Measurements from ENCODE around the gene CHST9. TPM values are rescaled to one million over a fixed set of nuclear protein-coding genes. Genes with fewer than 3 reads are reported as not detected.

CHST9 gene
- total and polyA plus RNA-seq, 2 of the 13 experiments (the other 11 are each of a cell fraction or from before 2014, with no cell fraction given), result 3.2 to 9.6 TPM

DNA sequence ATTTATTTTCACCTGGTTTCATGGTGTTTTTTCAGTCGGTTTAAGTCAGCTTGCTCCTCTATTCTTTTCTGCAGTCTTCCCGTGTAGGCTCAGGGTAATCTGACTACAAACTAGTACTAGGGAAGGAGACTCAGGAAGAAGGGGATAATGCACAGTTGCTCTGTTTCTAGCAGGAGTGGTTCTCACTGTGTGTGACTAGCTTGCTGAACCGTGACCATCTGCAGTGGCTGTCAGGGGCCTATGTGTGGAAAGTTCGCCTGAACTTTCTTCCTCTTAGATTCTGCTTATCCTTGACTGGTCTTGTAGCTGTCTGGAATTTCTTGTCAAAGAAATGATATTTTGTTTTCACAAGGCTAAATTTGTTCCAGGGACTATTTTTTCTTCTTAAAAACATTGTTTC lies 273.3 kb downstream of the CHST9 start:
- no peak overlapping the region for H3K4me2 ChIP-seq (ENCODE audit: low read depth, low read length)
- H4K20me1 ChIP-seq (ENCODE audit: insufficient read depth, low read length), result no peaks in the 10 kb centered on the region
- ChIA-PET CTCF (ENCODE audit: low intra/inter-chr PET ratio, low total read pairs) (no interaction called here), POLR2A (no interaction called here)
- no peak overlapping the region for H2AFZ ChIP-seq (ENCODE audit: low read length)
- intact Hi-C loops (cut with micrococcal nuclease; ENCODE audit: unreplicated experiment) (loop anchor here (10.0 kb wide), 1 partner anchor 63 kb away; no protein-coding TSS in a partner anchor), in situ Hi-C loops (cut with HindIII; ENCODE audit: extremely low pct_ligation_motif_present, low pct_unique_long_range_greater_than_20kb) (no loop called here)
- no peaks in the 10 kb centered on the region for H3K27me3 ChIP-seq (ENCODE audit: control insufficient read depth in 1 of 2, insufficient read depth in 2 of 2, low read length in 2 of 2)
- no peak for ATAC-seq
- H3K9me3 ChIP-seq (ENCODE audit: low read length), result no peaks in the 10 kb centered on the region
- H3K4me3 ChIP-seq (replicated peaks in 1 of 3; ENCODE audit: insufficient read depth in 1 of 3, low read depth in 2 of 3, low read length in 3 of 3), result no peak overlapping the region
- no TSS peak for BruUV-seq (replicated peaks)
- H3K4me1 ChIP-seq (ENCODE audit: insufficient read depth, low read length), result no peaks in the 10 kb centered on the region; the same call in 1 of the 2 replicates
- WGBS (ENCODE audit: low lambda C conversion rate), result 58% methylated on average over 4 of the region's 4 CpGs
- no peak overlapping the region for H3K27ac ChIP-seq (ENCODE audit: extremely low read length, insufficient read depth, low read length)
- no peak for FAIRE-seq
- DNase-seq (ENCODE audit: low spot score), result no peak
- no peaks in the 10 kb centered on the region for H3K79me2 ChIP-seq (ENCODE audit: insufficient read depth, low read length)
- no peak overlapping the region for H3K9ac ChIP-seq (ENCODE audit: insufficient read depth, low read depth, low read length)
- H3K36me3 ChIP-seq (replicated peaks in 1 of 2; ENCODE audit: control insufficient read depth in 1 of 2, insufficient read depth in 2 of 2, low read length in 2 of 2), result no peaks in the 10 kb centered on the region; a peak in 1 of 5 replicates
- TF ChIP-seq NR1H2 (CRISPR knock-in tag; IDR thresholded peaks at IDR 0.05; ENCODE audit: borderline replicate concordance, low read depth) (no peak), NFE2 (CRISPR knock-in tag; IDR thresholded peaks at IDR 0.05) (no peak), CHD4 (IDR thresholded peaks at IDR 0.05; ENCODE audit: borderline replicate concordance, low read length) (no peak), YY1 (IDR thresholded peaks at IDR 0.05; ENCODE audit: insufficient read depth, insufficient replicate concordance, low read depth, low read length) (no peak), ZNF296 (CRISPR knock-in tag; conservative IDR thresholded peaks at IDR 0.05) (no peak), ZNF225 (CRISPR knock-in tag; IDR thresholded peaks at IDR 0.05) (no peak), NR2F1 (CRISPR knock-in tag; IDR thresholded peaks at IDR 0.05) (no peak)
- TF ChIP-seq, protein P1, sequence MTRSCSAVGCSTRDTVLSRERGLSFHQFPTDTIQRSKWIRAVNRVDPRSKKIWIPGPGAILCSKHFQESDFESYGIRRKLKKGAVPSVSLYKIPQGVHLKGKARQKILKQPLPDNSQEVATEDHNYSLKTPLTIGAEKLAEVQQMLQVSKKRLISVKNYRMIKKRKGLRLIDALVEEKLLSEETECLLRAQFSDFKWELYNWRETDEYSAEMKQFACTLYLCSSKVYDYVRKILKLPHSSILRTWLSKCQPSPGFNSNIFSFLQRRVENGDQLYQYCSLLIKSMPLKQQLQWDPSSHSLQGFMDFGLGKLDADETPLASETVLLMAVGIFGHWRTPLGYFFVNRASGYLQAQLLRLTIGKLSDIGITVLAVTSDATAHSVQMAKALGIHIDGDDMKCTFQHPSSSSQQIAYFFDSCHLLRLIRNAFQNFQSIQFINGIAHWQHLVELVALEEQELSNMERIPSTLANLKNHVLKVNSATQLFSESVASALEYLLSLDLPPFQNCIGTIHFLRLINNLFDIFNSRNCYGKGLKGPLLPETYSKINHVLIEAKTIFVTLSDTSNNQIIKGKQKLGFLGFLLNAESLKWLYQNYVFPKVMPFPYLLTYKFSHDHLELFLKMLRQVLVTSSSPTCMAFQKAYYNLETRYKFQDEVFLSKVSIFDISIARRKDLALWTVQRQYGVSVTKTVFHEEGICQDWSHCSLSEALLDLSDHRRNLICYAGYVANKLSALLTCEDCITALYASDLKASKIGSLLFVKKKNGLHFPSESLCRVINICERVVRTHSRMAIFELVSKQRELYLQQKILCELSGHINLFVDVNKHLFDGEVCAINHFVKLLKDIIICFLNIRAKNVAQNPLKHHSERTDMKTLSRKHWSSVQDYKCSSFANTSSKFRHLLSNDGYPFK (CRISPR knock-in tag; IDR thresholded peaks at IDR 0.05; ENCODE audit: borderline replicate concordance), result no peak
- TF ChIP-seq, protein P2, sequence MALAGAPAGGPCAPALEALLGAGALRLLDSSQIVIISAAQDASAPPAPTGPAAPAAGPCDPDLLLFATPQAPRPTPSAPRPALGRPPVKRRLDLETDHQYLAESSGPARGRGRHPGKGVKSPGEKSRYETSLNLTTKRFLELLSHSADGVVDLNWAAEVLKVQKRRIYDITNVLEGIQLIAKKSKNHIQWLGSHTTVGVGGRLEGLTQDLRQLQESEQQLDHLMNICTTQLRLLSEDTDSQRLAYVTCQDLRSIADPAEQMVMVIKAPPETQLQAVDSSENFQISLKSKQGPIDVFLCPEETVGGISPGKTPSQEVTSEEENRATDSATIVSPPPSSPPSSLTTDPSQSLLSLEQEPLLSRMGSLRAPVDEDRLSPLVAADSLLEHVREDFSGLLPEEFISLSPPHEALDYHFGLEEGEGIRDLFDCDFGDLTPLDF (CRISPR knock-in tag; IDR thresholded peaks at IDR 0.05), result no peak
- TF ChIP-seq, protein P3, sequence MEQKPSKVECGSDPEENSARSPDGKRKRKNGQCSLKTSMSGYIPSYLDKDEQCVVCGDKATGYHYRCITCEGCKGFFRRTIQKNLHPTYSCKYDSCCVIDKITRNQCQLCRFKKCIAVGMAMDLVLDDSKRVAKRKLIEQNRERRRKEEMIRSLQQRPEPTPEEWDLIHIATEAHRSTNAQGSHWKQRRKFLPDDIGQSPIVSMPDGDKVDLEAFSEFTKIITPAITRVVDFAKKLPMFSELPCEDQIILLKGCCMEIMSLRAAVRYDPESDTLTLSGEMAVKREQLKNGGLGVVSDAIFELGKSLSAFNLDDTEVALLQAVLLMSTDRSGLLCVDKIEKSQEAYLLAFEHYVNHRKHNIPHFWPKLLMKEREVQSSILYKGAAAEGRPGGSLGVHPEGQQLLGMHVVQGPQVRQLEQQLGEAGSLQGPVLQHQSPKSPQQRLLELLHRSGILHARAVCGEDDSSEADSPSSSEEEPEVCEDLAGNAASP (CRISPR knock-in tag; IDR thresholded peaks at IDR 0.05; ENCODE audit: borderline replicate concordance), result no peak
- TF ChIP-seq, protein P4, sequence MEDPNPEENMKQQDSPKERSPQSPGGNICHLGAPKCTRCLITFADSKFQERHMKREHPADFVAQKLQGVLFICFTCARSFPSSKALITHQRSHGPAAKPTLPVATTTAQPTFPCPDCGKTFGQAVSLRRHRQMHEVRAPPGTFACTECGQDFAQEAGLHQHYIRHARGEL (CRISPR knock-in tag; IDR thresholded peaks at IDR 0.05), result no peak
- TF ChIP-seq, protein P5, sequence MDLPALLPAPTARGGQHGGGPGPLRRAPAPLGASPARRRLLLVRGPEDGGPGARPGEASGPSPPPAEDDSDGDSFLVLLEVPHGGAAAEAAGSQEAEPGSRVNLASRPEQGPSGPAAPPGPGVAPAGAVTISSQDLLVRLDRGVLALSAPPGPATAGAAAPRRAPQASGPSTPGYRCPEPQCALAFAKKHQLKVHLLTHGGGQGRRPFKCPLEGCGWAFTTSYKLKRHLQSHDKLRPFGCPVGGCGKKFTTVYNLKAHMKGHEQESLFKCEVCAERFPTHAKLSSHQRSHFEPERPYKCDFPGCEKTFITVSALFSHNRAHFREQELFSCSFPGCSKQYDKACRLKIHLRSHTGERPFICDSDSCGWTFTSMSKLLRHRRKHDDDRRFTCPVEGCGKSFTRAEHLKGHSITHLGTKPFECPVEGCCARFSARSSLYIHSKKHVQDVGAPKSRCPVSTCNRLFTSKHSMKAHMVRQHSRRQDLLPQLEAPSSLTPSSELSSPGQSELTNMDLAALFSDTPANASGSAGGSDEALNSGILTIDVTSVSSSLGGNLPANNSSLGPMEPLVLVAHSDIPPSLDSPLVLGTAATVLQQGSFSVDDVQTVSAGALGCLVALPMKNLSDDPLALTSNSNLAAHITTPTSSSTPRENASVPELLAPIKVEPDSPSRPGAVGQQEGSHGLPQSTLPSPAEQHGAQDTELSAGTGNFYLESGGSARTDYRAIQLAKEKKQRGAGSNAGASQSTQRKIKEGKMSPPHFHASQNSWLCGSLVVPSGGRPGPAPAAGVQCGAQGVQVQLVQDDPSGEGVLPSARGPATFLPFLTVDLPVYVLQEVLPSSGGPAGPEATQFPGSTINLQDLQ (CRISPR knock-in tag; IDR thresholded peaks at IDR 0.05), result no peak
